Suprapubic skin (tissue), 4 donors: ENCODE data around the gene SEPTIN12. TPM values are rescaled to one million over a fixed set of nuclear protein-coding genes. Genes with fewer than 3 reads are reported as not detected.

Source experiments
- DNase-seq, 2 donors: peaks; one replicate each; pipeline ENCODE4 v3.0.0-alpha.2; 2019; ENCODE audit warnings: low spot score in 2 of 2
- H3K27ac ChIP-seq: fragments of 200-600 bp; sonication (generic); one replicate; pipeline ENCODE4 v1.5.1; 2019
- H3K27me3 ChIP-seq: fragments of 200-600 bp; sonication (generic); one replicate; pipeline ENCODE4 v1.5.1; 2019
- H3K36me3 ChIP-seq: fragments of 200-600 bp; sonication (generic); one replicate; pipeline ENCODE4 v1.5.1; 2019
- H3K4me1 ChIP-seq: fragments of 200-600 bp; sonication (generic); one replicate; pipeline ENCODE4 v1.5.1; 2019
- H3K4me3 ChIP-seq: fragments of 200-600 bp; sonication (generic); one replicate; pipeline ENCODE4 v1.5.1; 2019; ENCODE audit warnings: mild to moderate bottlenecking
- H3K9me3 ChIP-seq: fragments of 200-600 bp; sonication (generic); one replicate; pipeline ENCODE4 v1.5.1; 2019
- CTCF ChIP-seq, 2 donors: fragments of 200-600 bp in 1 of 2; fragments of 450-650 bp in 1 of 2; sonication (generic) in 1 of 2; IDR thresholded peaks; one replicate each; pipeline ENCODE4 v1.5.1; 2016 to 2019; ENCODE audit warnings: antibody characterized with exemption in 2 of 2, mild to moderate bottlenecking in 1 of 2, moderate library complexity in 1 of 2
- EP300 ChIP-seq: sonication (generic); formaldehyde crosslinking; IDR thresholded peaks from one replicate; pipeline ENCODE4 v1.6.1; 2017; ENCODE audit warnings: antibody characterized with exemption
- POLR2A ChIP-seq, 2 donors: fragments of 450-650 bp; IDR thresholded peaks; one replicate each; pipeline ENCODE4 v1.6.1; 2017; ENCODE audit warnings: antibody characterized with exemption in 2 of 2, mild to moderate bottlenecking in 2 of 2, moderate library complexity in 2 of 2
- POLR2AphosphoS5 ChIP-seq, 3 donors: sonication (generic); formaldehyde crosslinking; IDR thresholded peaks; one replicate each; pipeline ENCODE4 v1.6.1; 2017; ENCODE audit warnings: antibody characterized with exemption in 3 of 3
- WGBS: methylation state at CpG from one replicate; pipeline ENCODE4 v1.1.5; 2018; 5-methylcytosine and 5-hydroxymethylcytosine counted together
- total RNA-seq, 4 donors: library from RNA; depleted of rRNA; stranded (reverse); fragments of >200 nt; gene quantifications; one replicate each; pipeline ENCODE4 v1.1.0, GENCODE V29; 2016

The SEPTIN12 gene
- total RNA-seq, 4 donors from 2014 or later, result not detected

GRCh38 chr16:4762205-4762604, 25.9 kb downstream of the SEPTIN12 start:
- Histone ChIP-seq H3K36me3 (peaks cover 73% of the 10 kb centered on the region), H3K27me3 (no peaks in the 10 kb centered on the region), H3K4me1 (peaks cover 19% of the 10 kb centered on the region), H3K4me3 (no peak overlapping the region), H3K9me3 (no peaks in the 10 kb centered on the region), H3K27ac (no peak overlapping the region)
- DNase-seq, result no peak
- TF ChIP-seq CTCF (IDR thresholded peaks at IDR 0.05) (no peak), POLR2A (IDR thresholded peaks at IDR 0.05) (no peak)
- 90% methylated on average over 2 of the region's 9 CpGs for WGBS

GRCh38 chr16:4760221-4760910, 27.8 kb downstream of the SEPTIN12 start:
- no peaks in the 10 kb centered on the region for H3K27me3 ChIP-seq
- H3K4me3 ChIP-seq, result no peak overlapping the region
- H3K27ac ChIP-seq, result no peak overlapping the region
- 85% methylated on average over 15 of the region's 23 CpGs for WGBS
- H3K36me3 ChIP-seq, result peaks cover 90% of the 10 kb centered on the region
- H3K9me3 ChIP-seq, result no peaks in the 10 kb centered on the region
- TF ChIP-seq POLR2A (IDR thresholded peaks at IDR 0.05), result no peak
- TF ChIP-seq CTCF (IDR thresholded peaks at IDR 0.05), result no peak
- TF ChIP-seq POLR2AphosphoS5 (IDR thresholded peaks at IDR 0.05), result no peak
- TF ChIP-seq EP300, result no peak
- DNase-seq, result no peak
- peaks cover 6% of the 10 kb centered on the region for H3K4me1 ChIP-seq

GRCh38 chr16:4755687-4756086, 32.5 kb downstream of the SEPTIN12 start:
- H3K27ac ChIP-seq, result no peak overlapping the region
- no peaks in the 10 kb centered on the region for H3K4me1 ChIP-seq
- peaks cover 97% of the 10 kb centered on the region for H3K36me3 ChIP-seq
- no peaks in the 10 kb centered on the region for H3K9me3 ChIP-seq
- no peaks in the 10 kb centered on the region for H3K27me3 ChIP-seq
- no peak overlapping the region for H3K4me3 ChIP-seq
- TF ChIP-seq EP300 (no peak), POLR2A (IDR thresholded peaks at IDR 0.05) (no peak), CTCF (IDR thresholded peaks at IDR 0.05) (no peak), POLR2AphosphoS5 (IDR thresholded peaks at IDR 0.05) (no peak)
- no peak for DNase-seq
- 95% methylated on average over 6 of the region's 6 CpGs for WGBS

GRCh38 chr16:4754865-4755264, 33.3 kb downstream of the SEPTIN12 start:
- no peak for TF ChIP-seq EP300
- TF ChIP-seq POLR2AphosphoS5 (IDR thresholded peaks at IDR 0.05), result no peak
- no peak for TF ChIP-seq POLR2A (IDR thresholded peaks at IDR 0.05)
- no peak for TF ChIP-seq CTCF (IDR thresholded peaks at IDR 0.05)
- no peaks in the 10 kb centered on the region for H3K27me3 ChIP-seq
- WGBS, result 97% methylated on average over 4 of the region's 4 CpGs
- H3K27ac ChIP-seq, result no peak overlapping the region
- DNase-seq, result no peak
- H3K4me1 ChIP-seq, result no peaks in the 10 kb centered on the region
- H3K9me3 ChIP-seq, result no peaks in the 10 kb centered on the region
- H3K4me3 ChIP-seq, result no peak overlapping the region
- H3K36me3 ChIP-seq, result peaks cover 96% of the 10 kb centered on the region

GRCh38 chr16:4753227-4753626, 34.9 kb downstream of the SEPTIN12 start:
- Histone ChIP-seq H3K9me3 (no peaks in the 10 kb centered on the region), H3K4me3 (no peak overlapping the region), H3K27ac (no peak overlapping the region), H3K36me3 (peaks cover 89% of the 10 kb centered on the region), H3K4me1 (no peaks in the 10 kb centered on the region), H3K27me3 (no peaks in the 10 kb centered on the region)
- TF ChIP-seq POLR2AphosphoS5 (IDR thresholded peaks at IDR 0.05) (no peak), CTCF (IDR thresholded peaks at IDR 0.05) (no peak), EP300 (no peak), POLR2A (IDR thresholded peaks at IDR 0.05) (no peak)
- 95% methylated on average over 11 of the region's 11 CpGs for WGBS
- no peak for DNase-seq
